ENCODE data around the gene THEM5. TPM values are rescaled to one million over a fixed set of nuclear protein-coding genes. Genes with fewer than 3 reads are reported as not detected.
A peak's percentile ranks its signal among the peaks of the same experiment; 100 is the strongest.
"Not testable (repeated sequence)": the region's sequence is repeated elsewhere in the genome, so short reads cannot be mapped to it uniquely, and the experiment has no call there.

The THEM5 gene
- total RNA-seq, 1 donor from 2014 or later: not detected

DNA sequence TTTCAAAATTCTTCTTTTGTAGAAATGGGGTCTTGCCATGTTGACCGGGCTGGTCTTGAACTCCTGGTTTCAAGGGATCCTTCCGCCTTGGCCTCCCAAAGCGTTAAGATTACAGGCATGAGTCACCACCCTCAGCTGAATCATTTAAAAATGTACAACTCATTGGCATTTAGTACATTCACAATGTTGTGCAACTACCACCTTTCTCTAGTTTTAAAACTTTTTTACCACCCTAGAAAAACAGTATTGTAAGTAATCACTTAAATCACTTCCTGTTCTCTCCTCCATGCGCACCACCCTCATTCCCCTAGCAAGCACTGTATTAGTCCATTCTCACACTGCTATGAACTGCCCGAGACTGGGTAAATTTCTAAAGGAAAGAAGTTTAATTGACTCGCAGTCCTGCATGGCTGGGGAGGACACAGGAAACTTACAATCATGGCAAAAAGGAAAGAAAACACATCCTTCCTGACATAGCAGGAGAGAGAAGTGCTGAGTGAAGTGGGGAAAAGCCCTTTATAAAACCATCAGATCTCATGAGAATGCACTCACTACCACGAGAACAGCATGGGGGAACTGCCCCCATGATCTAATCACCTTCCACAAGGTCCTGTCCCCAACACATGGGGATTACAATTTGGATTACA, 14.4 kb upstream of the THEM5 start:
- peak; percentile 56 to 94 for DNase-seq (ENCODE audit: low read depth in 2 of 2)

DNA sequence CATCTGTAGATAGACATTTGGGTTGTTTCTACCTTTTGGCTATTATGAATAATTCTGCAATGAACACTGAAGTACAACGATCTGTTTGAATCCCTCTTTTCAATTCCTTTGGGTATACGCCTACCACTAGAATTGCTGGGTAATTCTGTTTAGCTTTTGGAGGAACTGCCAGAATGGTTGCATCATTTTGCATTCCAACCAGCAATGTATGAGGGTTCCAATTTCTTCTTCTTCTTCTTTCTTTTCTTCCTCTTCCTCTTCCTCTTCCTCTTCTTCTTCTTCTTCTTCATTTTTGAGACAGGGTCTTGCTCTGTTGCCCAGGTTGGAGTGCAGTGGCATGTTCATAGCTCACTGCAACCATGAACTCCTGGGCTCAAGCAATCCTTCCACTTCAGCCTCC, 13.8 kb upstream of the THEM5 start:
- no peak for DNase-seq (ENCODE audit: low read depth in 2 of 2)

DNA sequence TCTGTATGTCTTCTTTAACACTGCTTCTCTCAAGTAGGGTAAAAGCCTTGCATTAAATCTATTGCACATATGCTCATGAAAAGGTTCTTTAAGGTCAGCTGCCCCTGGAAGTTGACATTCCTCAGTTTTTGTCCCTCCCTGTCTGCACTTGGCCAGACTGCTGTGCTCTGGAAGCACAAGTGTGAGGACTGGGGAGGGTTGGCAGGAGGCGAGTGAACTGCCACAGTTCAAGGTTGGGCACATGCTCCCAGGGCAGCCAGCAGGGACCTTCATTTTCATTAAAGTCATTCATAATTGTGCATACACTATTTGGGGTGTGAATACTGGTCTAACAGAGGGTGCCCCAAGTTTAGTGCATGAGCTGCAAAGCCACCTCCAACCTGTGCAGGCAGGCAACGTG, 10.9 kb upstream of the THEM5 start:
- no peak for DNase-seq (ENCODE audit: low read depth in 2 of 2)

DNA sequence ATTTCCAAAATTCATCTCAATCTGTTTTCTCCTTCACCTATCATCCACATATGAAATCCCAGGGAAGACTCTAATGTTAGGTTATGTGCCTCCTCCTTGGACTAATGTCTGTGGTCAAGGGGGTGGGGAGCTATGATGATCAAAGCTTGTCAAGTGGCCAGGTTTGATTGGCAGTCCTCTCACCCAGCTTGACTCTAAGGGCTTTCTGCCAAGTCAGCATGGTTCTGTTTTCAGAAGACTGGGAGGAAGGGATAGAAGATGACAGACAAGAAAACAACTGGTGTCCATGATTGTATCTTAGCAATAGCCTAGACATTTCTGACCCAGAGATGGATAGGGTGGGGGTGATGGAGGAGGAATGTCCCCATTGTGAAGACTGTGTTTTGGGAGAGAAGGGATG, 9.1 kb upstream of the THEM5 start:
- DNase-seq (ENCODE audit: low read depth in 2 of 2): no peak

DNA sequence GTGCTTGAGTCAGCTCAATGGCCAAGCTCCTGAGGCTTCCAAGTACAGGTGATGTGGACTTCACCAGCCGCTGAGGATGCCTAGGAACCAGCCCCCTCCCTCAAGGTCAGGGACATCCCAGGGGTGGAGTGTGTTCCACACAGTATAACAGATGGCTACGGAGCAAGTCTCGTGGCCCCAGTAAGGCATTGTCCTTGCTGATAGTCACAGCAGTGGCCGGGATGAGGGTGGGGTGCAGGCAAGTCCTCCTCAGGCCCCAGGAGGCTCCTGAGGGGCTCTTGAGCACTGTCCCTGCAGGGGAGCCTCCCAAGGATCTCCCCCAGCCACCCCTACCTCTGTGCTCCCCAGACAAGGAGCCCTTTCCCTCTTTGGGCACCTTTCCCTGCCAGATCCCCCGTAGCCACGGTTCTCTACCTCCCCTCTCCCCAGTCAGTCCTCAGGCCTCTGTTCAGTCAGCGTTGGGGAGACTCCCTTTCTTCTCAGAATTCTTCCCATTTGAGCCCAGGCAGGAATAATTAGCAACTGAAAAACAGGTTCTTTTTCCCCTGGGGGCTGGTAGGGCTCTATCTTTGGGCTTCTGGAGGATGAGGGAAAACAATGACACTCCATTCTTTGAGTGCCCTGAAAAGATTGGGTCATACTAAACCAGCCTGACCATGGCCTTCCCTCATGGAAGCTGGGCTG, 7.1 kb upstream of the THEM5 start:
- no peak for DNase-seq (ENCODE audit: low read depth in 2 of 2)

DNA sequence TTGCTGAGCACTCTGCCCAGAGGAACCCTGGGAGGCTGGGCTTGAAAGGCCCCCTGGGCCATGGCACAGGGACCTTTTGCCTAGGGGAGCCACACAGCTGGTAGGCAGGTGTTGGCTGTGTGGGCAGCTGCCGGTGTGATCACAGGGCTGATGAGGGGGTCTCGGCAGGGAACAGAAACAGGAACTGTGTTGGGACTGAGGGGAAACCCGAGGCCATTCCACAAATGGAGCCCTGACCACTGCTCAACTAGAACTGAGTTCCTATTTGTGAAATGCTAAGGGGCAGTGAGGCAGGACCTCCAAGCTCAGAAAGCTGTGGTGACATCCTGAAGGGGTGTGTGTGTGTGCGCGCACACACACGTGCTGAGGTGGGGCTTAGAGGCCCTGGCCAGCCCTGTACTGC, 6.4 kb upstream of the THEM5 start:
- no peak for DNase-seq (ENCODE audit: low read depth in 2 of 2)

DNA sequence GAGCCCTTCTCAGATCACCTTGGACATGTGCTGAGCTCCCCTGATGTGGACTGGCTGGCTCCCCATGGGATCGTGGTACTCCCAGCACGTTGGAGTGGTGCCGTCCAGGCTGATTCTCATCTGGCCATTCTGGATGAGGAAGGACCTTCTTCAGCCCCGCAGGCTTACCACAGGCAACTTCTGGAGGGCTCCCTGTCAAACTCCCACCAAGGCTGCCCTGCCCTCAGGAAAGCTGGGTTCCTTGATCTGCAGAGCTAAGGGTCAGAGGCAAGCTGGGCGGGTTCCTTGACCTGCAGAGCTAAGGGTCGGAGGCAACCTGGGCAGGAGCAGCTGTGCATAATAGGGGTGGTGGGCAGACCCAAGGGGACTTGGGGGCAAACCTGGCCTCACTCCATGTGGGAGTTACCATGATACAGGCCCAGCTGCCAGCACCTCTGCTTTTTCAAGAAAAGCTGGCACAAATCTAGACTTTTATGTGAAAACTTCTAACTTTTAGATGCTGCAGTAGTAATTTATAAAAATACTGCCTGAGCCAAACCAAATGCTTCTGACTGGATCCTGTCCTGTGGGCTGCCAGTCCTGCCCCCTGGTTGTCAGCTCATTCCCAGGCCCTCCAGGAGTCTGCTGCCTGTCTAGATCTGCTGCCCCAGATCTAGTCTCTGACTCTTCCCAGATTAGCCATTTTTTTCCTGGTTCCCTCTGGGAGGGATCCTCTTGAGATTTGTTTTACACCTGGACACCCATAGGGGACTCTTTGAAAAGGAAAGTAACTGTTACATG, 5.6 kb upstream of the THEM5 start:
- DNase-seq (ENCODE audit: low read depth in 2 of 2): no peak

DNA sequence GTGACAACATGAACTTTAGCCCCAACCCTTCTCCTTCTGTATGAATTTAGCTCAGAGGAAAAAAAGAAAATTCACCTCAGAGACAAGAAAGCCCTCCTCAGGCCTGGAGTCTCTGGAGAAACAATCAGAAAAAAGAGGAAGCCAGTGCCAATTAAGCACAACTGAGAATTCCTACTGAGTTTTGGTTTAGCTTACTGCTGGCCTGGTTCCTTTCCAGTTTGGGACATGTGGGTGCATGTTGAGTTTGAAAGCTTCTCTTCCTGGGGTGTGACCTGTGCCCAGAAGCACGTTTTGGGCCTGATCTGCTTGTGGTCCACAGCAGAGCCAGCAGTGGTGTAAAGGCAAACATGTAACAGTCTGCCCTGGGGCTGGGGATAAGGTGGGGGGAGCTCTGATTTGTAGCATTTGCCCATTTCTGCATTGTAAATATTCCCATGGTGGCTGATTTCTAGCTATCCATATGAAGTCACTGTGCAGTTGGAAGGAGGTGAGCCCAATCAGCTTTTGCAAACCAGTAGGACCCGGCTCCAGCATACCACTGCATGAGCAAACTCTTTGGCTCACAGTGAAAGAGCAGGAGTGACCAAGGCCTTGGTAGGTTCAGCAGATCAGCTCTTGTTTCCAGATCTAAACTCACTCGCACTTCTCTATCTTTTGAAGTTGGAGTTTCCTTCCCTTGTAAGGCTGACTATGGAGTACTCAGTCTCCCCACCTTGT, 4.7 kb upstream of the THEM5 start:
- no peak for DNase-seq (ENCODE audit: low read depth in 2 of 2)

DNA sequence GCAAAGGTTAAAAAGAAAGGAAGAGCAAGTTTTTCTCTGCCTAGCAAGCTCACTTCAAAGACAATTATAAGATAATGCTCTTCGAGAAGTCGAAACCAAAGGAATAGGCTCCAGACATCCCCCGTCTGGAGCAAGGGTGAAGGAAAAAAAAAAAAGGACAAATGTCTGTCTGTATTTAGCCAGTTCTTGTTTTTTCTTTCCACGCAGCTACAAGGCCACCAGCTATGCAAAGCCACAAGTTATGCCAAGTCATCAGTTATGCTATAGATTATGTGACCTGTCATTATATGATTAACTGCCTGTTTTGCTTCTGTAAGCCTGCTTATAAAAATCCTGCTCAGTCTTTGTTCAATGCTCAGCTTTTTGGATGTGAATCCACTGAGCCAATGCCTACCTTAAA, 2.4 kb upstream of the THEM5 start:
- no peak for DNase-seq (ENCODE audit: low read depth in 2 of 2)

DNA sequence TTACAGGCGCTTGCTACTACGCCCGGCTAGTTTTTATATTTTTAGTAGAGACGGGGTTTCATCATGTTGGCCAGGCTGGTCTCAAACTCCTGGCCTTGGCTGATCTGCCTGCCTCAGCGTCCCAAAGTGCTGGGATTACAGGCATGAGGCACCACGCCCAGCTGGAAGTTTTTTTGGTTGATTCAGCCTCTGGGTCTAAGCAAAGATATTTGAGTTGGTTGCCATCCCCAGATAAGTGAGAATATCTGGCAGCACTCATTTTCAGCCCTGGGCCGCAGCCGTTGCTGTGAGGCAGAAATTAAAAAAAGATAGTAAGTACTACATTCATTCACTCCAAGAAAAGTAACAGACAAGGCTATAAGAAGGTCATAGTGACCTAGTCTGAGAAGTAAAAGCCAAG, 2.0 kb upstream of the THEM5 start:
- DNase-seq (ENCODE audit: low read depth in 2 of 2): not testable (repeated sequence)

DNA sequence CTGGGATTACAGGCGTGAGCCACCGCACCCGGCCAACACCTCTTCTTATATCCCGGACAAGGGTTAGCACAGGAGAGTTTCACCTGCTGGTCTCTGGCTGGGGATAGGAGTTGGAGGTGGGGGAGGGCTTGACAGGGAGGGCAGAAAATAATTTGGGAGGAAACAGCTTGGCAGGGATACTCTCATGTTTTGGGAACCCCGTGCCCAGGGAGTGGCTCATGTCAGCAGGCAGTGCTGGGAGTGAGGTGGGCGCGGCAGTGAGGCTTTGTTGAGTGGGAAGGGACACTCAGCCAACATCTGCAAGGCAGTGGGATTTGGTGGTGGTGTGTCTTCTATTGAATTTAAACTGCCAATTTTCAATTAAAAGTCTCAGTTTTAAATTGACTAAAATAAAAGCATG, 1.1 kb upstream of the THEM5 start:
- DNase-seq (ENCODE audit: low read depth in 2 of 2): no peak

DNA sequence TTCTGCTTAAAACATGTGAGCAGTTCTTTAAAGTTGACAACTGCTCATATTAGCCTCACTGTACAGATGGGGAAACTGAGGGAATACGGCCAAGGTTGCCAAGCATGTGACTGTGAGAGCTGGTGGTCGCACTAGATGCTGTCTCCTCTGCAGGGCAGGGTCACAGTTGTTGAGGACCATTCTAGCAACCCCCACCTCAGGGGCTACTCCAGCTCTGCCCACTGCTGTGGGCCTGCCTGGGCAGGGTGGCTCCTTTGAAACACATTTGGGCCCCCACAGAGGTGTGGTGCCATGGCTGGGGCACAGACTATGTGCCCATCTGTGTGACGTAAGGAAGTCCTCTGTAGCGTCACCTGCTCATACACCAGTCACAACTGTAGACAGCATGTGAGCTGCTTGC, 779 bp downstream of the THEM5 start:
- no peak for DNase-seq (ENCODE audit: low read depth in 2 of 2)

DNA sequence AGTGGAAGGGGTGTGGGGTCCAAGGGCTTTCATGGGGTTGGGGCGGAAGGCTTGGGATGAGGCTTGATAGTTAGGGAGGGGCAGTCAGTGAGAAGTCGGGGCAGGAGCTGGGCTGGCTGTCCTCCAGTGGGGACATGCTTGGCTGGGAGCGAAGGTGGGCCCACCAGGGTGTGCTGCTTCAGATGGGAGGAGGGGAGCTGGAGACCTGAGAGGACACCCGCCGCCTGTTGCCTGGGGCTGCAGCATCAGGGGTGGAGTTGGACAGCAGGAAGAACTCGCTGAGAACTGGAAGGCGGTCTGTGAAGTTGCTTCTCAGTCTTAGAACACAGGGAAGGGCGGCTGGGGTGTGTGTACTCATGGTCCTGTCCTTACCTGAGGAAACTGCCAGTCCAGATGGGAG, 1.6 kb downstream of the THEM5 start:
- DNase-seq (ENCODE audit: low read depth in 2 of 2): no peak

DNA sequence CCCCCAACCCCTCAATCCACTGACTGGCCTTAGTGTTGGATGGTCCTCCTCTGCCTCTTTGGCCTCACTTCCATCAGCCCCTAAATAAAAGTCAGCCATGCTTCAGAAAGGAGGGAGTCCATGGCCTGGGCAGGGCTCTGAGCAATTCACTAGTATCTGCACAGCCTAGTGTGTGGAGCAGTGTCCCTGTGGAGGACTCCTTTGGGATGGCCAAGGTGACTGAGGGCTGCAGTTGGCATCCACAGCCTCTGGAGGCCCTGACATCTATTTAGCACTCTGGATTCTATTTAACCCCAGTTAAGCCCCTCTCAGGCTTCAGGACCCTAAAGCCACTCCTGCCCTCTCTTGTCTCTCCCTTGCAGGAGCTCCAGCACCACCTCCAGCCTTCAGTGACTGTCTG, 3.6 kb downstream of the THEM5 start:
- no peak for DNase-seq (ENCODE audit: low read depth in 2 of 2)

DNA sequence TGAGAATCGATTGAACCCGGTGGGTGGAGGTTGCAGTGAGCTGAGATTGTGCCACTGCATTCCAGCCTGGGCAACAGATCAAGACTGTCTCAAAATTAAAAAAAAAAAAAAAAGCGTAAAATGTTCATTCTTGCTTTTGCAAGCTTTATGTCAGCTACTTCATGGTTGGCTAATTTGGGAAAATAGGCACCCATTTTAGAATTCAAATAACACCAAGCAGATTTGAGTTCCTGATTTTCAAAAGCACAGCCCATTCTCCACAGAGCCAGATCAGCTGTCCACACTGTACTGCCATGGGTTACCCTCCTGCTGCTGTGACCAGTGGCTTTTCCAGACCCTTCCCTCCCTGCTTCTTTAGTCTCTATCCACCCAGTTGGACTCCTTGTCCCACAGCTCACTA, 4.4 kb downstream of the THEM5 start:
- DNase-seq (ENCODE audit: low read depth in 2 of 2): no peak

DNA sequence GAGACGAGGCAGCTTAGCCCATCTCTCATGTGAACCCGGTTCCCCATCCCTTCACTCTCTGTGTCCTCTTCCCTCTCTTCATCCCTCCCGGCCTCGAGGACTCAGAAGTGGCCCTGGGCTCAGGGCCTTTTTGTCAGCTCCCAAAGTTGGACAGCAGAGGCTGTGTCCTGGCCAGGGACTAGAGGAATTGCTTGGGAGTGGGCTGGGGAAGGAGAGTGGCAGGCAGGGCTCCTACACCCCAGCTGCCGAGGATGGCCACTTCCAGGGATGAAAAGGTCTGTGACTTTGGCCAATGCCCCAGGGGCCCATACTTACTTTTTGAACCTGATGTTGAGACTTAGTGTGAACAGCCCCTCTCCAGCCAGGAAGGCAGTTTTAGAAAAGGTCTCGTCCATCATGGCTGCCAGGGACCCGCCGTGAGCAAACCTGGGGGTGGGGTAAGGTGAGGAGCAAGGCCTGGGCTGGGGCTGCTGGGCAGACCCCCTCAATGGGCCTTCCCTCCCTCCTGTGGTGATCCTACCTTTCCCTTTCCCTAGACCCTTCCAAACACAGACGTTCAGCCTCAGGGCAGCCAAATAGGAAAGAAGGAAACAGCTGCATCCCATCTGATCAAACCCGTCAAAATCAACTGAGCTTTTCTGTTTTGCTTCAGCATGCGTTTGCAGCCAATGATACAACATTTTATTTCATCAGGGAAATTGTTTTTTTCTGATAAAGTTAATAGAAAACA, 5.5 kb downstream of the THEM5 start:
- peak; percentile 70 to 95 for DNase-seq (ENCODE audit: low read depth in 2 of 2)

DNA sequence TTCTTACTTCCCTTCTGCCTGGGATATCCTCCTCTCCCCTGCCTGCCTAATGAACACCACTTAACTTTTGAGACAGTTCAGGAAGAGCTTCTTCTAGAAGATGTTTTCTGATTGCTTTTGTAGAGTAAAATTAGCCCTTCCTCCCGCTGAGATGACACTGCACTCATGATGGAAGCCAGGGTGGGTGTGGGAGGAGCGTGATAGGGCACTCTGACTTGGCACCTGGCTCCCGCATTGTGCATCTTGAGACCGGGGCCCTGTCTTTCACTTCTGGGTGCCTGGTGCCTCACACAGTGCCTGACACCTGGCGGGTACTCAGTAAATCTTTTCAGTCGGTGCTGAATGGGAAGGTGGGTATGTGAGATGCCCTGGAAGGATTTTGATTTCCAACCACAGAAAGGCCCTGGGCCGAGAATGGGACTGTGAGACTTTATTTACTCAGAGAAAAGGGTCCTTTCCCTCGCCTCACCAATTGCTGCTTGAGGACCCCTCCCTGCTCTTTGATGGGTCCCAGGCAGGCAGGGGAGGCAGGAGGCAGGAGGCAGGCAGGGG, 6.8 kb downstream of the THEM5 start:
- DNase-seq (ENCODE audit: low read depth in 2 of 2): no peak

DNA sequence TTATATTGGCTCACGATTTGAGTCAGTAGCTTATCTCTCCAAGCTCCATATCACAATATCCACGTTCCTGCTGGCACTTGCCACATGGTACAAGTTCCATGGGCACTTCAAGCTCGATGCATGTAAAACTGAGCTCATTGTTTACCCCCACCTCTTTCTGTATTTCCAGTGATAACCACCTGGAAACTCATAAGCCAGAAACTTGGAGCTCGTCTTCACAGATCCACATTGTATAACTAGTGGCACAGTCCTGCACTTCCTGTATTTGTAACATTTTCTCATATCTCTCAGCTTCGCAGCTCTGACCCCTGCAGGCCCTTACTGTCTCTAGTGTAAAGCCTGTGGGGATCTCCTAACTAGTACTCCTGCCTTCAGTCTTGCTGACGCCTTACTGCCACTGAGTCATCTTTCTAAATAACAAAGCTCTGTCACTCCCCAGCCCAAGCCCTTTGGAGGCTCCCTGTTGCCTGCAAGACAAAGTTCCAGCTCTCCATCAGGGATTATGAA, 7.4 kb downstream of the THEM5 start:
- DNase-seq (ENCODE audit: low read depth in 2 of 2): peak; percentile 35 to 67

DNA sequence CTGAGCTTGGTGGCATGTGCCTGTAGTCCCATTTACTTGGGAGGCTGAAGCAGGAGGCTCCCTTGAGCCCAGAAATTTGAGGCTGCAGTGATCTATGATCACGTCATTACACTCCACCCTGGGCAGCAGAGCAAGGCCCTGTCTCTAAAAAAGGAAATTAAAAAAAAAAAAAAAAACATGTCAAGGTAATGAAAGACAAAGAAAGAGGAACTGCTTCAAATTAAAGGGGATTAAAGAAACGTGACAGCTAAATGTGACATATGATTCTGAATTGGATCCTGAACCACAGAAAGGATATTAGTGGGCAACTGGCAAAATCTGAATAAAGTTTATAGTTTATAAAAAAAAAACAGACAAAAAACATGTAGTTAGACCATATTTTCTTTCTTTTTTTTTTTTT, 10.1 kb downstream of the THEM5 start:
- no peak for DNase-seq (ENCODE audit: low read depth in 2 of 2)

DNA sequence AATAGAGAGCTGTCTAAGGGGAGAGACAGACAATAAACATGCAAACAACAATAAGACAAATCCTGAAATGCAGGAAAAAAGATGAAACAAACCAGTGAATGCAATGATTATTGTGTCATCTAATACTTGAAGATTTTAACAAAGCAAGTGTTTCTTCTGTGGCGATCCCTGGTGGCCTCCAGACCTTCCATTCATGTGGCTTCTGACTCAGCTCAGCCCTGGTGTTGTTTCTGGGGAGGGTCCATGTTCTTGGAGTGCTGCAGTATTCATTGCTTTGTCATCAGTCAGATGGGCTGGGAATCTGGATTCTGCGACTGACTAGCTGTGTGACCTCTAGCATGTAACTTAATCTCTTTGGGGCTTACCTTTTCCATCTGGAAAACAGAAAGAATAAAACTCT, 12.4 kb downstream of the THEM5 start:
- DNase-seq (ENCODE audit: low read depth in 2 of 2): no peak

DNA sequence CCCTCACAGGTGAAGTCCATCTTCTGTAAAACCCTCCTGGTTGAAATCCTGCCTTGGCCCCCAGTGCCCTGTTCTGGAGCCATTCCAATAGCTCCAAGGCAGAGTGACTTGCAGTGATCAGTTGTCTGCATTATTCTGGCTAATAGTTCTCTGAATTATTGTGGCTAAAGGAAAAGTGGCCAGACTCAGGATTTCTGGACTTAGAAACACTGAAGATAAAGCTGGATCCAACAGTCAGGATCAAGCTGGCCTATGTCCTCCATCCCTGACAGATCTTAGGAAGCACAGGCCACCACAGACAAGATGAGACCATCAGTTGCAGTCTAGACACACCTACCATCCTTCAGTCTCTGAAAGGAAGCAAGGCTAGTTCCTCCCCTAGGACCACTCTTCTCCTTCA, 13.1 kb downstream of the THEM5 start:
- DNase-seq (ENCODE audit: low read depth in 2 of 2): no peak

Measured in lung microvascular endothelial cell (primary cell).